GM12878 (cell line): ENCODE data around the gene KCNAB2. TPM values are rescaled to one million over a fixed set of nuclear protein-coding genes. Genes with fewer than 3 reads are reported as not detected.

ENCODE experiments used
- ATAC-seq: fragments of 200-7000 bp; cut with Tn5 transposase; 3 replicates; pipeline ENCODE4 v1.9.1; 2020; ENCODE audit warnings: mild to moderate bottlenecking, moderate library complexity
- BruUV-seq: library from RNA; stranded (reverse); fragments of 400-500 nt; replicated peaks from 2 replicates; lab custom pipeline; 2021; lab: Mats Ljungman, UMichigan
- CTCF ChIA-PET: fragments of 300-600 bp; sonication (Branson Sonifier 250); formaldehyde crosslinking; extraction: SDS; loops from one replicate; lab custom pipeline; 2021; ENCODE audit warnings: inconsistent platforms; lab: Yijun Ruan, JAX
- POLR2A ChIA-PET: fragments of 350-600 bp; formaldehyde crosslinking; extraction: SDS; loops from one replicate; lab custom pipeline; 2021; ENCODE audit warnings: inconsistent platforms; lab: Charles Lee
- RAD21 ChIA-PET: fragments of 300-600 bp; sonication (Branson Sonifier 250); formaldehyde crosslinking; loops from one replicate; lab custom pipeline; 2023; ENCODE audit warnings: antibody characterized with exemption; ENCODE audit not compliant: unreplicated experiment; lab: Charles Lee
- SMC1A ChIA-PET: fragments of 300-600 bp; sonication (Branson Sonifier 250); formaldehyde crosslinking; loops from one replicate; lab custom pipeline; 2023; ENCODE audit not compliant: unreplicated experiment, uncharacterized antibody; lab: Charles Lee
- DNase-seq: peaks from one replicate; pipeline ENCODE4 v3.0.0-alpha.2; 2011; ENCODE audit warnings: low read depth, low spot score
- FAIRE-seq: peaks from 3 replicates; lab custom pipeline; 2011; peaks lifted over from hg19 to GRCh38; lab: Jason Lieb, UNC
- H2AFZ ChIP-seq: 2 replicates; pipeline ENCODE4 v1.6.0; 2011; ENCODE audit warnings: low read depth, low read length, control low read depth; ENCODE audit not compliant: control insufficient read depth
- H3K27ac ChIP-seq: 2 replicates; pipeline ENCODE4 v1.5.1; 2011; ENCODE audit warnings: control low read depth; ENCODE audit not compliant: control insufficient read depth, insufficient read depth
- H3K27me3 ChIP-seq, 2 experiments: replicated peaks in 1 of 2; 2 replicates each; pipeline versions ENCODE4 v1.6.0 to v1.6.1; 2011; ENCODE audit warnings: low read length in 1 of 2; ENCODE audit not compliant: control insufficient read depth in 2 of 2, insufficient read depth in 2 of 2
- H3K36me3 ChIP-seq, 2 experiments: 2 replicates each; pipeline ENCODE4 v1.5.1; 2011; ENCODE audit warnings: low read length in 1 of 2; ENCODE audit not compliant: control insufficient read depth in 2 of 2, insufficient read depth in 2 of 2
- H3K4me1 ChIP-seq: 2 replicates; pipeline ENCODE4 v1.6.1; 2011; ENCODE audit warnings: mild to moderate bottlenecking, low read length, moderate library complexity, mixed read lengths; ENCODE audit not compliant: control insufficient read depth, insufficient read depth
- H3K4me2 ChIP-seq: 2 replicates; pipeline ENCODE4 v1.6.0; 2011; ENCODE audit warnings: control low read depth; ENCODE audit not compliant: control insufficient read depth, insufficient read depth
- H3K4me3 ChIP-seq: fragments of 200-600 bp; sonication (generic); 2 replicates; pipeline ENCODE4 v1.5.1; 2016
- H3K79me2 ChIP-seq: 2 replicates; pipeline ENCODE4 v1.6.0; 2011; ENCODE audit warnings: low read length; ENCODE audit not compliant: control insufficient read depth, insufficient read depth
- H3K9ac ChIP-seq: 2 replicates; pipeline ENCODE4 v1.8.0; 2011; ENCODE audit warnings: low read length, control low read depth, mixed read lengths; ENCODE audit not compliant: control insufficient read depth, insufficient read depth
- H3K9me3 ChIP-seq: replicated peaks from 3 replicates; pipeline ENCODE4 v1.5.1; 2011; ENCODE audit warnings: mild to moderate bottlenecking, low read length; ENCODE audit not compliant: control insufficient read depth, insufficient read depth
- H4K20me1 ChIP-seq: 2 replicates; pipeline ENCODE4 v1.6.0; 2011; ENCODE audit not compliant: control insufficient read depth, insufficient read depth
- BACH1 ChIP-seq: fragments of 450-650 bp; IDR thresholded peaks from 2 replicates; pipeline ENCODE4 v1.6.1; 2017; ENCODE audit warnings: mild to moderate bottlenecking, borderline replicate concordance
- FOXM1 ChIP-seq: IDR thresholded peaks from 2 replicates; pipeline ENCODE4 v1.6.1; 2012; ENCODE audit warnings: low read depth, mild to moderate bottlenecking, inconsistent platforms, low read length, moderate library complexity
- GABPA ChIP-seq: IDR thresholded peaks from 2 replicates; pipeline ENCODE4 v1.6.1; 2014; ENCODE audit warnings: antibody characterized with exemption, low read depth, mild to moderate bottlenecking, inconsistent platforms
- MTA3 ChIP-seq: IDR thresholded peaks from 2 replicates; pipeline ENCODE4 v1.6.1; 2012; ENCODE audit warnings: low read length, inconsistent platforms, borderline replicate concordance
- MYB ChIP-seq: fragments of 150-350 bp; IDR thresholded peaks from 2 replicates; pipeline ENCODE4 v1.6.1; 2014; ENCODE audit warnings: mild to moderate bottlenecking, low read depth, low read length, borderline replicate concordance
- NR2C1 ChIP-seq: fragments of 450-650 bp; IDR thresholded peaks from 2 replicates; pipeline ENCODE4 v1.6.1; 2017; ENCODE audit warnings: antibody characterized with exemption, mild to moderate bottlenecking, moderate library complexity
- POU2F2 ChIP-seq: IDR thresholded peaks from 3 replicates; pipeline ENCODE4 v1.6.1; 2011; ENCODE audit warnings: low read depth, mild to moderate bottlenecking, low read length, borderline replicate concordance
- RCOR1 ChIP-seq: conservative IDR thresholded peaks from 2 replicates; pipeline ENCODE4 v1.6.1; 2012; ENCODE audit warnings: low read depth, low read length, improper control_type of control experiment
- RELA ChIP-seq: fragments of 450-650 bp; IDR thresholded peaks from 2 replicates; pipeline ENCODE4 v1.8.0; 2014; ENCODE audit warnings: borderline replicate concordance; ENCODE audit not compliant: partially characterized antibody
- SMARCA5 ChIP-seq: fragments of 450-650 bp; IDR thresholded peaks from 2 replicates; pipeline ENCODE4 v1.6.1; 2017; ENCODE audit warnings: mild to moderate bottlenecking
- STAT3 ChIP-seq: IDR thresholded peaks from 2 replicates; pipeline ENCODE4 v1.6.1; 2011; ENCODE audit warnings: low read depth, low read length, improper control_type of control experiment
- SUPT20H ChIP-seq: IDR thresholded peaks from 2 replicates; pipeline ENCODE4 v1.6.1; 2011; ENCODE audit warnings: low read depth, mild to moderate bottlenecking, low read length, moderate library complexity, borderline replicate concordance; ENCODE audit not compliant: control insufficient read depth
- TARDBP ChIP-seq: IDR thresholded peaks from 2 replicates; pipeline ENCODE4 v1.6.1; 2016; ENCODE audit warnings: borderline replicate concordance
- WRNIP1 ChIP-seq: IDR thresholded peaks from 2 replicates; pipeline ENCODE4 v1.6.1; 2011; ENCODE audit warnings: low read depth, low read length, improper control_type of control experiment, borderline replicate concordance
- WGBS: methylation state at CpG from one replicate; pipeline ENCODE4 v1.1.6; 2016; ENCODE audit warnings: low lambda C conversion rate; ENCODE audit not compliant: insufficient replicate concordance, insufficient coverage; ENCODE audit errors: missing lambda C conversion rate; 5-methylcytosine and 5-hydroxymethylcytosine counted together
- in situ Hi-C: fragments of 300-500 bp; cut with MboI; formaldehyde crosslinking; loops from 9 replicates; pipeline ENCODE4 v1.14.3; 2018; ENCODE audit warnings: mixed read lengths
- intact Hi-C: fragments of 100-400 bp; cut with micrococcal nuclease; formaldehyde crosslinking; loops from one replicate; pipeline ENCODE4 v1.14.2; 2022; ENCODE audit not compliant: unreplicated experiment
- polyA plus RNA-seq, 11 experiments: library from polyadenylated mRNA; depleted of rRNA in 4 of 11; unstranded in 6 of 11; stranded (reverse) in 5 of 11; fragments of >200 nt; fragmentation: Nextera tagmentation in 4 of 11; fragmentation: Illumina TruSeq in 1 of 11; extraction: Ambion mirVana in 4 of 11; extraction: Trizol in 1 of 11; gene quantifications; 1 replicate in 1 of 11; 2 replicates in 10 of 11; pipeline versions ENCODE4 v1.2.1 to v1.2.3, GENCODE V29; 2011 to 2016; ENCODE audit warnings: inconsistent platforms in 2 of 11, missing spikeins in 2 of 11, low read depth in 1 of 11
- total RNA-seq, 4 experiments: library from RNA; depleted of rRNA in 3 of 4; stranded (reverse); fragments of >200 nt in 3 of 4; fragmentation: Illumina TruSeq in 1 of 4; extraction: Trizol in 1 of 4; gene quantifications; 2 replicates each; pipeline versions ENCODE4 v1.2.1 to v1.2.3, GENCODE V29; 2013 to 2021
- TF ChIP-seq, protein P1 (sequence below): fragments of 450-650 bp; conservative IDR thresholded peaks from 2 replicates; pipeline ENCODE4 v1.6.1; 2017; ENCODE audit warnings: mild to moderate bottlenecking, moderate library complexity
- TF ChIP-seq, protein P2 (sequence below): fragments of 450-650 bp; IDR thresholded peaks from 2 replicates; pipeline ENCODE4 v1.6.1; 2018; ENCODE audit warnings: borderline replicate concordance, mild to moderate bottlenecking; ENCODE audit not compliant: partially characterized antibody

The KCNAB2 gene
- total and polyA plus RNA-seq, 10 of the 15 experiments (the other 5 are each of a cell fraction or from before 2014, with no cell fraction given), result 2.9 to 123 (median 62.4) TPM

DNA sequence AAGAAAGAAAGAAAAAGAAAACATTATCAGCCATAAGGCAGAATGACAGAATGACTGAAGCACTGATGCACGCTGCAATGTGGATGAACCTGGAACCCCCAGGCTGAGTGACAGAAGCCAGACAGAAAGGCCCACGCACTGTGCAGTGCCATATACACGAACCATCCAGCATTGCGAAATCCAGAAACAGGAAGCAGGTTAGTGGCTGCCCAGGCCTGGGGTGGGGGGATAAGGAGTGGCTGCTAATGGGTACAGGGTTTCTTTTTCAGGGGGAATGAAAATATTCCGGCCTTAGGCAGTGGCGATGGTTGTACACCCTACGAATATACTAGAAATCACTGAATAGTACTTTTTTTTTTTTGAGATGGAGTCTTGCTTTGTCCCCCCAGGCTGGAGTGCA, 77.4 kb downstream of the KCNAB2 start:
- intact Hi-C loops, result no loop called here
- Histone ChIP-seq H3K79me2 (no peaks in the 10 kb centered on the region), H2AFZ (no peak overlapping the region), H3K27me3 (no peaks in the 10 kb centered on the region), H4K20me1 (no peaks in the 10 kb centered on the region), H3K4me3 (no peak overlapping the region), H3K27ac (no peak overlapping the region), H3K4me2 (no peak overlapping the region), H3K9ac (no peak overlapping the region), H3K4me1 (no peaks in the 10 kb centered on the region), H3K36me3 (no peaks in the 10 kb centered on the region), H3K9me3 (no peaks in the 10 kb centered on the region)
- DNase-seq, result no peak
- 23% methylated on average over 7 of the region's 7 CpGs for WGBS
- no TSS peak for BruUV-seq
- POLR2A ChIA-PET, result no interaction called here
- RAD21 ChIA-PET, result no interaction called here
- no peak for ATAC-seq
- CTCF ChIA-PET, result no interaction called here
- TF ChIP-seq SMARCA5, result no peak
- no peak for TF ChIP-seq SUPT20H
- TF ChIP-seq, protein P1, sequence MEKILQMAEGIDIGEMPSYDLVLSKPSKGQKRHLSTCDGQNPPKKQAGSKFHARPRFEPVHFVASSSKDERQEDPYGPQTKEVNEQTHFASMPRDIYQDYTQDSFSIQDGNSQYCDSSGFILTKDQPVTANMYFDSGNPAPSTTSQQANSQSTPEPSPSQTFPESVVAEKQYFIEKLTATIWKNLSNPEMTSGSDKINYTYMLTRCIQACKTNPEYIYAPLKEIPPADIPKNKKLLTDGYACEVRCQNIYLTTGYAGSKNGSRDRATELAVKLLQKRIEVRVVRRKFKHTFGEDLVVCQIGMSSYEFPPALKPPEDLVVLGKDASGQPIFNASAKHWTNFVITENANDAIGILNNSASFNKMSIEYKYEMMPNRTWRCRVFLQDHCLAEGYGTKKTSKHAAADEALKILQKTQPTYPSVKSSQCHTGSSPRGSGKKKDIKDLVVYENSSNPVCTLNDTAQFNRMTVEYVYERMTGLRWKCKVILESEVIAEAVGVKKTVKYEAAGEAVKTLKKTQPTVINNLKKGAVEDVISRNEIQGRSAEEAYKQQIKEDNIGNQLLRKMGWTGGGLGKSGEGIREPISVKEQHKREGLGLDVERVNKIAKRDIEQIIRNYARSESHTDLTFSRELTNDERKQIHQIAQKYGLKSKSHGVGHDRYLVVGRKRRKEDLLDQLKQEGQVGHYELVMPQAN, result no peak
- no peak for TF ChIP-seq BACH1
- in situ Hi-C loops, result no loop called here
- FAIRE-seq, result no peak
- SMC1A ChIA-PET, result no interaction called here

DNA sequence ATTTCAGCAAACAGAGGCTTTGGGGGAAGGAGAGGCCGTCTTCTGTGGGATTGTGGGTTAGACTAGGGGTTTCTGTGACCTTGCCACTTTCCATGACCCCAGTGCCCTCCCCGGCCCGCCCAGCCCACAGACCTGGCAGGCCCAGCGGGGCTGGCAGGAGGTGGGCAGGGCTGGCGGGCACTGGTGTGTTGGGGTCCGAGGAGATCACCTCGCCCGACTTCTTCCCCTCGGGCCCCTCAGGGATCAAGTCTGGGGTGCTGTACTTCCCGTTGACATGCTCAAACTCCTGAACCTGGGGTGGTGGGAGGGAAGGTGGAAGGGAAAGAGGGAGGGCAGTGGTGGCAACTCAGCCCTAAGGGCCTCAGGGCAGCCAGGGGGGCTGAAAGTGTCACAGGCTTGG, 78.1 kb downstream of the KCNAB2 start:
- Histone ChIP-seq H3K27me3 (no peaks in the 10 kb centered on the region), H3K4me1 (no peaks in the 10 kb centered on the region), H3K36me3 (no peaks in the 10 kb centered on the region), H4K20me1 (no peaks in the 10 kb centered on the region), H3K9ac (no peak overlapping the region), H3K27ac (no peak overlapping the region), H3K9me3 (no peaks in the 10 kb centered on the region), H2AFZ (no peak overlapping the region), H3K4me2 (no peak overlapping the region), H3K4me3 (no peak overlapping the region), H3K79me2 (no peaks in the 10 kb centered on the region)
- ChIA-PET CTCF (no interaction called here), SMC1A (no interaction called here), POLR2A (no interaction called here), RAD21 (no interaction called here)
- 16% methylated on average over 10 of the region's 10 CpGs for WGBS
- no TSS peak for BruUV-seq
- intact Hi-C loops (no loop called here), in situ Hi-C loops (no loop called here)
- DNase-seq, result no peak
- FAIRE-seq, result no peak
- ATAC-seq, result no peak
- no peak for TF ChIP-seq RELA
- no peak for TF ChIP-seq GABPA
- TF ChIP-seq STAT3, result no peak
- TF ChIP-seq MYB, result no peak
- no peak for TF ChIP-seq NR2C1
- TF ChIP-seq FOXM1, result no peak
- TF ChIP-seq RCOR1, result no peak
- no peak for TF ChIP-seq TARDBP
- TF ChIP-seq, protein P2, sequence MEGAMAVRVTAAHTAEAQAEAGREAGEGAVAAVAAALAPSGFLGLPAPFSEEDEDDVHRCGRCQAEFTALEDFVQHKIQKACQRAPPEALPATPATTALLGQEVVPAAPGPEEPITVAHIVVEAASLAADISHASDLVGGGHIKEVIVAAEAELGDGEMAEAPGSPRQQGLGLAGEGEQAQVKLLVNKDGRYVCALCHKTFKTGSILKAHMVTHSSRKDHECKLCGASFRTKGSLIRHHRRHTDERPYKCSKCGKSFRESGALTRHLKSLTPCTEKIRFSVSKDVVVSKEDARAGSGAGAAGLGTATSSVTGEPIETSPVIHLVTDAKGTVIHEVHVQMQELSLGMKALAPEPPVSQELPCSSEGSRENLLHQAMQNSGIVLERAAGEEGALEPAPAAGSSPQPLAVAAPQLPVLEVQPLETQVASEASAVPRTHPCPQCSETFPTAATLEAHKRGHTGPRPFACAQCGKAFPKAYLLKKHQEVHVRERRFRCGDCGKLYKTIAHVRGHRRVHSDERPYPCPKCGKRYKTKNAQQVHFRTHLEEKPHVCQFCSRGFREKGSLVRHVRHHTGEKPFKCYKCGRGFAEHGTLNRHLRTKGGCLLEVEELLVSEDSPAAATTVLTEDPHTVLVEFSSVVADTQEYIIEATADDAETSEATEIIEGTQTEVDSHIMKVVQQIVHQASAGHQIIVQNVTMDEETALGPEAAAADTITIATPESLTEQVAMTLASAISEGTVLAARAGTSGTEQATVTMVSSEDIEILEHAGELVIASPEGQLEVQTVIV, result no peak
- no peak for TF ChIP-seq MTA3
- no peak for TF ChIP-seq WRNIP1
- TF ChIP-seq POU2F2, result no peak
